CD4-positive, alpha-beta T cell (primary cell): Measurements from ENCODE around the gene AHCYL1. TPM values are rescaled to one million over a fixed set of nuclear protein-coding genes. Genes with fewer than 3 reads are reported as not detected.

Experiments used
- ATAC-seq: fragments of 200-7000 bp; cut with Tn5 transposase; one replicate; pipeline ENCODE4 v1.10.0; 2022; ENCODE audit warnings: mild to moderate bottlenecking; ENCODE audit not compliant: poor library complexity
- CTCF ChIA-PET: fragments of 350-600 bp; sonication (Branson Sonifier 250); formaldehyde crosslinking; loops from one replicate; lab custom pipeline; 2021; ENCODE audit warnings: antibody characterized with exemption, inconsistent platforms; lab: Charles Lee
- POLR2A ChIA-PET: fragments of 350-600 bp; sonication (Branson Sonifier 250); formaldehyde crosslinking; loops from one replicate; lab custom pipeline; 2021; ENCODE audit warnings: antibody characterized with exemption, inconsistent platforms; lab: Charles Lee
- DNase-seq, 14 experiments: peaks; one replicate each; pipeline ENCODE4 v3.0.0-alpha.2; 2013 to 2020; ENCODE audit warnings: mixed read lengths in 2 of 14
- H3K27ac ChIP-seq, 2 donors: one replicate each; pipeline versions ENCODE4 v1.5.1 to v1.7.0; 2013; ENCODE audit warnings: low read length in 2 of 2, low read depth in 1 of 2, mild to moderate bottlenecking in 1 of 2
- H3K27me3 ChIP-seq, 2 experiments: 1 replicate in 1 of 2; 2 replicates in 1 of 2; pipeline versions ENCODE4 v1.6.1 to v1.7.0; 2013; ENCODE audit warnings: low read length in 2 of 2, control low read depth in 1 of 2, mild to moderate bottlenecking in 1 of 2, moderate library complexity in 1 of 2; ENCODE audit not compliant: insufficient read depth in 2 of 2, control insufficient read depth in 1 of 2
- H3K36me3 ChIP-seq: one replicate; pipeline ENCODE4 v1.6.1; 2013; ENCODE audit warnings: low read length, control low read depth; ENCODE audit not compliant: insufficient read depth
- H3K4me1 ChIP-seq: one replicate; pipeline ENCODE4 v1.6.1; 2013; ENCODE audit warnings: low read length, control low read depth; ENCODE audit not compliant: insufficient read depth
- H3K4me3 ChIP-seq: one replicate; pipeline ENCODE4 v1.5.1; 2013; ENCODE audit warnings: mild to moderate bottlenecking, low read length, moderate library complexity
- H3K9me3 ChIP-seq, 2 experiments: 1 replicate in 1 of 2; 2 replicates in 1 of 2; pipeline versions ENCODE4 v1.6.1 to v1.7.0; 2013; ENCODE audit warnings: low read length in 2 of 2, mild to moderate bottlenecking in 2 of 2, control low read depth in 1 of 2, moderate library complexity in 1 of 2; ENCODE audit not compliant: control insufficient read depth in 1 of 2, insufficient read depth in 1 of 2
- H3K27ac Mint-ChIP-seq: one replicate; pipeline ENCODE4 v1.8.0; 2020; ENCODE audit warnings: mixed read lengths
- H3K27me3 Mint-ChIP-seq: one replicate; pipeline ENCODE4 v1.8.0; 2021; ENCODE audit warnings: mixed read lengths
- H3K36me3 Mint-ChIP-seq: one replicate; pipeline ENCODE4 v1.8.0; 2021; ENCODE audit warnings: low read depth, mixed read lengths
- H3K4me1 Mint-ChIP-seq: one replicate; pipeline ENCODE4 v1.8.0; 2021; ENCODE audit warnings: low read depth, mixed read lengths
- H3K4me3 Mint-ChIP-seq: one replicate; pipeline ENCODE4 v1.8.0; 2020; ENCODE audit warnings: mild to moderate bottlenecking, mixed read lengths
- H3K9me3 Mint-ChIP-seq: one replicate; pipeline ENCODE4 v1.8.0; 2020; ENCODE audit warnings: mixed read lengths
- CTCF ChIP-seq: fragments of 200-600 bp; IDR thresholded peaks from one replicate; pipeline ENCODE4 v1.8.0; 2022; ENCODE audit warnings: antibody characterized with exemption, mild to moderate bottlenecking
- intact Hi-C, 2 experiments: fragments of 100-400 bp; cut with DNase I in 1 of 2; cut with micrococcal nuclease in 1 of 2; formaldehyde crosslinking; loops; one replicate each; pipeline versions ENCODE4 v1.15.1 to v1.9.0; 2023 to 2025; cut with DNase I, micrococcal nuclease
- total RNA-seq, 174 experiments: library from RNA in 2 of 174; stranded (reverse) in 2 of 174; gene quantifications; one replicate each; pipeline ENCODE4 v1.2.3 and lab custom pipeline; 2021 to 2026

The AHCYL1 gene
- total RNA-seq, 2 experiments from 2014 or later: 6.9 to 8.4 TPM

GRCh38 chr1:110005971-110006370 lies 21.4 kb downstream of the AHCYL1 start:
- H3K4me3 ChIP-seq: no peak overlapping the region
- H3K9me3 Mint-ChIP-seq: no peaks in the 10 kb centered on the region
- DNase-seq (no peak), ATAC-seq (no peak)
- peaks cover 21% of the 10 kb centered on the region for H3K36me3 ChIP-seq
- no peak overlapping the region for H3K27ac Mint-ChIP-seq
- H3K9me3 ChIP-seq: no peaks in the 10 kb centered on the region
- H3K27me3 Mint-ChIP-seq: no peaks in the 10 kb centered on the region
- CTCF ChIA-PET: interaction anchor here (1.8 kb wide), 1 partner anchor 24 kb away, joined by 8 read pairs; no protein-coding TSS in a partner anchor
- H3K36me3 Mint-ChIP-seq: peaks cover 24% of the 10 kb centered on the region
- POLR2A ChIA-PET: no interaction called here
- peaks cover 42% of the 10 kb centered on the region for H3K4me1 Mint-ChIP-seq
- peaks cover 10% of the 10 kb centered on the region for H3K4me1 ChIP-seq
- no peak overlapping the region for H3K4me3 Mint-ChIP-seq
- TF ChIP-seq CTCF: no peak
- H3K27ac ChIP-seq: no peak overlapping the region
- no peaks in the 10 kb centered on the region for H3K27me3 ChIP-seq
- intact Hi-C loops: no loop called here

GRCh38 chr1:110006516-110006915 lies 22.0 kb downstream of the AHCYL1 start:
- DNase-seq (no peak), ATAC-seq (no peak)
- H3K4me3 ChIP-seq: no peak overlapping the region
- no peaks in the 10 kb centered on the region for H3K9me3 ChIP-seq
- Mint-ChIP-seq H3K36me3 (peaks cover 30% of the 10 kb centered on the region), H3K9me3 (no peaks in the 10 kb centered on the region), H3K27ac (no peak overlapping the region), H3K4me3 (no peak overlapping the region), H3K27me3 (no peaks in the 10 kb centered on the region), H3K4me1 (peaks cover 45% of the 10 kb centered on the region)
- ChIA-PET POLR2A (no interaction called here), CTCF (interaction anchor here (1.6 to 1.8 kb wide), 2 partner anchors 22 to 23 kb away, joined by 4 to 8 read pairs; partner anchors contain the start of gene AHCYL1)
- TF ChIP-seq CTCF: no peak
- peaks cover 27% of the 10 kb centered on the region for H3K36me3 ChIP-seq
- no peaks in the 10 kb centered on the region for H3K27me3 ChIP-seq
- no peak overlapping the region for H3K27ac ChIP-seq
- peaks cover 10% of the 10 kb centered on the region for H3K4me1 ChIP-seq
- intact Hi-C loops: no loop called here

GRCh38 chr1:110007046-110007830 lies 22.7 kb downstream of the AHCYL1 start:
- Mint-ChIP-seq H3K27me3 (no peaks in the 10 kb centered on the region), H3K9me3 (no peaks in the 10 kb centered on the region), H3K36me3 (peaks cover 37% of the 10 kb centered on the region), H3K4me1 (peaks cover 52% of the 10 kb centered on the region), H3K4me3 (no peak overlapping the region), H3K27ac (no peak overlapping the region)
- no peaks in the 10 kb centered on the region for H3K27me3 ChIP-seq
- DNase-seq (no peak), ATAC-seq (no peak)
- no peak for TF ChIP-seq CTCF
- intact Hi-C loops: no loop called here
- no peak overlapping the region for H3K27ac ChIP-seq
- H3K4me1 ChIP-seq: peaks cover 10% of the 10 kb centered on the region
- peaks cover 34% of the 10 kb centered on the region for H3K36me3 ChIP-seq
- H3K9me3 ChIP-seq: no peaks in the 10 kb centered on the region
- CTCF ChIA-PET: interaction anchor here (0.7 to 1.8 kb wide), 3 partner anchors 22 to 610 kb away, joined by 3 to 8 read pairs (median 4); partner anchors contain the start of genes AHCYL1 and SORT1
- POLR2A ChIA-PET: interaction anchor here (0.6 kb wide), 1 partner anchor 457 kb away, joined by 4 read pairs; no protein-coding TSS in a partner anchor
- no peak overlapping the region for H3K4me3 ChIP-seq
